Peyer's patch (tissue), 4 donors: Measurements from ENCODE around the gene RASAL3. TPM values are rescaled to one million over a fixed set of nuclear protein-coding genes. Genes with fewer than 3 reads are reported as not detected.

Experiments
- DNase-seq, 3 donors: peaks; one replicate each; pipeline ENCODE4 v3.0.0-alpha.2; 2017 to 2019
- H3K27ac ChIP-seq, 4 donors: fragments of 200-600 bp; sonication (generic); one replicate each; pipeline ENCODE4 v1.5.1; 2016 to 2019
- H3K27me3 ChIP-seq, 2 donors: fragments of 200-600 bp; sonication (generic); one replicate each; pipeline ENCODE4 v1.5.1; 2019
- H3K36me3 ChIP-seq, 3 donors: fragments of 200-600 bp; sonication (generic); one replicate each; pipeline ENCODE4 v1.5.1; 2016 to 2019
- H3K4me1 ChIP-seq, 4 donors: fragments of 200-600 bp; sonication (generic); one replicate each; pipeline ENCODE4 v1.5.1; 2016 to 2019
- H3K4me3 ChIP-seq, 4 donors: fragments of 200-600 bp; sonication (generic); 1 replicate in 3 of 4; 2 replicates in 1 of 4; pipeline ENCODE4 v1.5.1; 2016 to 2019; ENCODE audit warnings: mild to moderate bottlenecking in 1 of 4
- H3K9me3 ChIP-seq, 4 donors: fragments of 200-600 bp; sonication (generic); one replicate each; pipeline ENCODE4 v1.5.1; 2016 to 2019; ENCODE audit warnings: mild to moderate bottlenecking in 1 of 4
- POLR2A ChIP-seq, 2 donors: fragments of 450-650 bp; IDR thresholded peaks; one replicate each; pipeline ENCODE4 v1.5.1; 2017; ENCODE audit warnings: antibody characterized with exemption in 2 of 2, mild to moderate bottlenecking in 2 of 2, moderate library complexity in 2 of 2
- total RNA-seq, 4 donors: library from RNA; depleted of rRNA; stranded (reverse); fragments of >200 nt; gene quantifications; one replicate each; pipeline ENCODE4 v1.1.0, GENCODE V29; 2016
- TF ChIP-seq, protein P1 (sequence below), 6 experiments: fragments of 450-650 bp in 4 of 6; fragments of 200-600 bp in 2 of 6; sonication (generic) in 1 of 6; IDR thresholded peaks; one replicate each; pipeline ENCODE4 v1.5.1; 2017 to 2019; ENCODE audit warnings: antibody characterized with exemption in 6 of 6, mild to moderate bottlenecking in 3 of 6, moderate library complexity in 1 of 6

Gene RASAL3
- total RNA-seq, 4 donors from 2014 or later = 6.6 to 66.0 (median 6.9) TPM

DNA sequence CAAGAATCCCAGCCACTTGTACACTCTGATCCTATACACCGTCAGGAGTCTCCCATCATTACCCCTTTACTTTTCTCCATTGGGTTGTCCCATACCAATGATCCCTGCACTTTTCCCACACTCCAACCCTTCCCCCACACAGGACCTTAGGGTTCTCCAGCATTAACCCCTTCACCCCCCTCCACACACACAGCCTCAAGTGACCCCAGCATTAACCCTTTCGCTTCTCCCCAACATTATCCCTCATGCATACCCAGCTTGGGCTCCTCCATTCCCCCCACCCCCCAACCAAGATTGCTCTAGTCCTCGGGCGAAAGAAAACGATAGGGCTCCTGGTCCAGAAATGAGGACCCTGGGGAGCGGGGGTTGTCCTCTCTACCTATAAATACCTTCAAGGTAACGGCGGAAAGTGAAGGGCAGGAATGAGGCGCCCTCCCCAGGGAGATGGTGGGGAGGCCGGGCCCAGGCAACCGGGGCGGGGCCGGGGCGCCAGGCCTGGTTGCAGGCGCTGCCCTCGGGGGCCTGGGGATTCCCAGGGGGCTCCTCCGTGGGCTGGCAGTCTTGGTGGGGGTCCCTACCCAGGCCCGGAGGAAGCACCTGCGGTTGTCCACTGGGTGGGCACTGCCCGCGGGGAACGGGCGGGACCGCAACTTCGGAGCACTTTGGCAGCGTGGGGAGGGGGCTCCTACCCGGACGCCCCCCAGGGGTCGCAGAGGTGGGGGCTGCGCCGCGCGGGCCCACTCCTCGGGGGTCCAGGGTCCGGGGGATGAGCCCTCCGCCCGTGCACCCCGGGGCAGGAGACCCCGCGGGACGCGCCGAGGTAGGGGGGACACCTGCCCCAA is 15.3 kb downstream of the RASAL3 start:
- no peaks in the 10 kb centered on the region for H3K27me3 ChIP-seq
- TF ChIP-seq, protein P1, sequence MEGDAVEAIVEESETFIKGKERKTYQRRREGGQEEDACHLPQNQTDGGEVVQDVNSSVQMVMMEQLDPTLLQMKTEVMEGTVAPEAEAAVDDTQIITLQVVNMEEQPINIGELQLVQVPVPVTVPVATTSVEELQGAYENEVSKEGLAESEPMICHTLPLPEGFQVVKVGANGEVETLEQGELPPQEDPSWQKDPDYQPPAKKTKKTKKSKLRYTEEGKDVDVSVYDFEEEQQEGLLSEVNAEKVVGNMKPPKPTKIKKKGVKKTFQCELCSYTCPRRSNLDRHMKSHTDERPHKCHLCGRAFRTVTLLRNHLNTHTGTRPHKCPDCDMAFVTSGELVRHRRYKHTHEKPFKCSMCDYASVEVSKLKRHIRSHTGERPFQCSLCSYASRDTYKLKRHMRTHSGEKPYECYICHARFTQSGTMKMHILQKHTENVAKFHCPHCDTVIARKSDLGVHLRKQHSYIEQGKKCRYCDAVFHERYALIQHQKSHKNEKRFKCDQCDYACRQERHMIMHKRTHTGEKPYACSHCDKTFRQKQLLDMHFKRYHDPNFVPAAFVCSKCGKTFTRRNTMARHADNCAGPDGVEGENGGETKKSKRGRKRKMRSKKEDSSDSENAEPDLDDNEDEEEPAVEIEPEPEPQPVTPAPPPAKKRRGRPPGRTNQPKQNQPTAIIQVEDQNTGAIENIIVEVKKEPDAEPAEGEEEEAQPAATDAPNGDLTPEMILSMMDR (IDR thresholded peaks at IDR 0.05) = no peak
- no peak for TF ChIP-seq POLR2A (IDR thresholded peaks at IDR 0.05)
- DNase-seq = peak in 1 of 3 donors; percentile 49
- H3K27ac ChIP-seq = peak overlapping the region; percentile 46 to 89 (median 76)
- no peaks in the 10 kb centered on the region for H3K36me3 ChIP-seq
- peaks cover 0 to 19% (median 0%) of the 10 kb centered on the region in 4 donors for H3K4me1 ChIP-seq
- no peaks in the 10 kb centered on the region for H3K9me3 ChIP-seq
- H3K4me3 ChIP-seq = peak overlapping the region; percentile 55 to 95 (median 82)

DNA sequence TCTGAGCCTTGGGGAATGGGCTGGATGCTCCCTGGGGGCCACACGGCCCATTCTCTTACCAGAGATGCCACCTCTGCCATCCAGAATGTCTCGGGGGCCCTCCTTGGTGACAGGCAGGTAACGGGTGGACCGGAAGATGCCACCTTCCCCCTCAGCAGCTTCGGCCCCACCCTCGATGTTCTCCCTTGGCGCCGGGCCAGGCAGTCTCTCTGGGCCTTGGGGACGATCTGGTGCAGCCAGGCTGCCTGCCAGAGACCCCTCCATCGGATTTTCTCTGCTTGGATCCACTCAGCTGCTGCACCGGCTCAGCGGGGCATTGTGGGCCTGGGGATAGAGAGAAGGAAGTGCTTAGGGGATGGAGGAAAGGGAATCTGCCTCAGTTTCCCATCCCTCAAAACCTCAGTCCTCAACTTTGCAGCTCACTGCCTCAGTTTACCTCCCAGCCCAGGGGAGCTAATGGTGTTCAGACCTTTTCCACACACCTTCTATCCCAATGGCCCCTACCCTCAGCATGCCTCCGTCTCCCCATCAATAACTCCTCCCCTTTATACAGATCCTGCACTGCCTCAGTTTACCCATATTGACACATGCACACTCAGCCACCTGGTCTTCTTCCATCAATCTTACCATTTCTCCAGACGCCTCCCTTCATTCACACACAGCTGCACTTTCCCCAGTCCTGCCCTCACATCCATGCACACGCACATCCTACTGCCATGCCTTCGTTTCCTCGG is 16.1 kb downstream of the RASAL3 start:
- no peak overlapping the region for H3K4me3 ChIP-seq
- TF ChIP-seq, protein P1 (IDR thresholded peaks at IDR 0.05) = no peak
- TF ChIP-seq POLR2A (IDR thresholded peaks at IDR 0.05) = no peak
- H3K9me3 ChIP-seq = no peaks in the 10 kb centered on the region
- peaks cover 0 to 15% (median 0%) of the 10 kb centered on the region in 4 donors for H3K4me1 ChIP-seq
- H3K27me3 ChIP-seq = no peaks in the 10 kb centered on the region
- H3K36me3 ChIP-seq = no peaks in the 10 kb centered on the region
- H3K27ac ChIP-seq = peak overlapping the region in 1 of 4 donors; percentile 89
- DNase-seq = peak in 1 of 3 donors; percentile 48

DNA sequence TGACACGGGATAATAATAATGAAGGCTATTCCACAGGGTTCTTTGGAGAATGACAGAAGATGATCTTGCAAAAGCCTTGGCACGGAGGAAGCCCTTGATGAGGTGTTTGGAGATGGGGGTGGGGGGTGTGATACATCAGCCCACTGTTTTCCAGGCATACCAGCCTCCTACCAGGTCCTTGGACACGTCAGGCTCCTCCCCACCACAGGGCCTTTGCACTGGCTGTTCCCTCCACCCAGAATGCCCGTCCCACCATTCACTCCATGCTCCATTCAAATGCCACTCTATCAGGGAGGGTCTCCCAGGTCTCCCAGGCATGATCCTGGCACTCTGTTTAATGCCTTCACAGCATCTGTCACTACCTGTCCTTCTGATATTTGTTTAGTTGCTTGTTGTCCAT is 17.3 kb downstream of the RASAL3 start:
- H3K4me3 ChIP-seq = no peak overlapping the region

DNA sequence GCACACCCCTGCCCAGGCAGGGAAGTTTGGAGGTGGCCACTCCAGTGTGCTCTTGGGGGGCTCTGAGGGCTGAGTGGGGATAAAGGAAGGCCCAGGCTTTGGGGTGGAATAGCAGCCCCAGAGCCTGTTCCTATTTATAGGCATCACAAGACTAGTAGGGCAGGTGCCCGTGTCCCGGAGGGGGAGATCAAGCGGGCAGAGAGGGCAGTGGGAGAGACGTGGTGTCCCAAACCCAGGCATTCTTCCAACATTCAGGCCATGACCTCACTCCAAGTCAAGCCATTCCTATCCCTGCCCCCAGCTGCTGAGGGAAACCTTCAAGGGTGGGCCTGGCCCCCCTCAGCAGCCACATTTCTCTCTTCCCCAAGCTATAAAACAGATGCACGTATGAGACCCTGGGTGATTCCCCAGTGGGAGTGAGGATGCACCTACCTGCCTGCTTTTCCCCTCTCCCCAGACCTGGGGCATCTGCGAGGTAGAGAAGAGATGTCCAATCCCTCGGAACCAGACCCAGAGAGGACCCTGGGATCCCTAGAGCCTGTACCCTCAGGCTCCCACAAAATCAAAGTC is 18.5 kb downstream of the RASAL3 start:
- no peaks in the 10 kb centered on the region for H3K9me3 ChIP-seq
- H3K4me1 ChIP-seq = peaks cover 0 to 8% (median 0%) of the 10 kb centered on the region in 4 donors
- H3K27ac ChIP-seq = no peak overlapping the region
- H3K36me3 ChIP-seq = no peaks in the 10 kb centered on the region
- H3K4me3 ChIP-seq = no peak overlapping the region
- DNase-seq = no peak
- H3K27me3 ChIP-seq = no peaks in the 10 kb centered on the region
- TF ChIP-seq, protein P1 (IDR thresholded peaks at IDR 0.05) = no peak
- TF ChIP-seq POLR2A (IDR thresholded peaks at IDR 0.05) = no peak

More for the DNA sequence above, 17.3 kb downstream of the RASAL3 start:
- no peaks in the 10 kb centered on the region for H3K9me3 ChIP-seq
- H3K36me3 ChIP-seq = no peaks in the 10 kb centered on the region
- H3K27me3 ChIP-seq = no peaks in the 10 kb centered on the region
- peaks cover 0 to 8% (median 0%) of the 10 kb centered on the region in 4 donors for H3K4me1 ChIP-seq
- no peak overlapping the region for H3K27ac ChIP-seq
- TF ChIP-seq, protein P1 (IDR thresholded peaks at IDR 0.05) = no peak
- TF ChIP-seq POLR2A (IDR thresholded peaks at IDR 0.05) = no peak
- no peak for DNase-seq

DNA sequence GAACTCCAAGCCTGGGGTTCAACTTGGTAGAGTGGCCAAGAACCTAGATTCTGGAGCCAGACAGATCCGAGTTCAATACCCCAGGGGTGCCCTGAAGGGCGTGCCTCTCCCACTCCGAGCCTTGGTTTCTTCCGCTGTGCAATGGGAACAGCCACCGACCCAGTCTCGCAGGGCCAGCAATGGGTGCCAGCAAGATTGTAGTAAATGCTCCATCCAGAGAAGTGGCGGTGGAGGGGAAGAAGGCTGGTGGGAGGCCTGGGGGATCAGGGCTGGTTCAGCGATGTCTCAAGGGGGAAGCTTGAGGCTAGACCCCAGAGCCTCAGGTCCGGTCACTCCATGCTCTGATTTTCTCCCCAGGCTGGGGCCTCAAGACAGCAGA is 19.1 kb downstream of the RASAL3 start:
- Histone ChIP-seq H3K27me3 (no peaks in the 10 kb centered on the region), H3K36me3 (no peaks in the 10 kb centered on the region), H3K27ac (no peak overlapping the region), H3K4me3 (no peak overlapping the region), H3K4me1 (peaks cover 0 to 8% (median 0%) of the 10 kb centered on the region in 4 donors), H3K9me3 (no peaks in the 10 kb centered on the region)
- DNase-seq = no peak
- TF ChIP-seq POLR2A (IDR thresholded peaks at IDR 0.05) = no peak
- TF ChIP-seq, protein P1 (IDR thresholded peaks at IDR 0.05) = no peak
